C4-2B (cell line): ENCODE measurements around the gene FANK1.

Experiments
- CTCF ChIP-seq: fragments of 450-650 bp; conservative IDR thresholded peaks from 2 replicates; pipeline ENCODE4 v1.5.1; 2017; ENCODE audit warnings: mild to moderate bottlenecking
- ZFX ChIP-seq: fragments of 450-650 bp; IDR thresholded peaks from 2 replicates; pipeline ENCODE4 v1.6.1; 2017

- TF ChIP-seq CTCF (no peak), ZFX (no peak)
Measured at GRCh38 chr10:125964558-125964957, 68.2 kb downstream of the FANK1 start.
